Omental fat pad (tissue), 4 donors: Measurements from ENCODE around the gene LPP. TPM values are rescaled to one million over a fixed set of nuclear protein-coding genes. Genes with fewer than 3 reads are reported as not detected.

Experiments
- ATAC-seq: fragments of 150-250 bp; one replicate; pipeline ENCODE4 v1.9.1; 2016; ENCODE audit warnings: mild to moderate bottlenecking, moderate library complexity; ENCODE audit not compliant: low FRiP score
- DNase-seq: peaks from one replicate; pipeline ENCODE4 v3.0.0-alpha.2; 2019; ENCODE audit warnings: low spot score
- total RNA-seq, 4 donors: library from RNA; depleted of rRNA; stranded (reverse); fragments of >200 nt; gene quantifications; one replicate each; pipeline ENCODE4 v1.1.0, GENCODE V29; 2016
- TF ChIP-seq, protein P1 (sequence below), 3 donors: fragments of 450-650 bp; IDR thresholded peaks; one replicate each; pipeline ENCODE4 v1.5.1; 2016 to 2017; ENCODE audit warnings: antibody characterized with exemption in 3 of 3, mild to moderate bottlenecking in 3 of 3, moderate library complexity in 2 of 3

LPP gene
- total RNA-seq, 4 donors from 2014 or later = 113 to 302 (median 126) TPM

GRCh38 chr3:188253800-188254452 lies 100.0 kb downstream of the LPP start:
- TF ChIP-seq, protein P1, sequence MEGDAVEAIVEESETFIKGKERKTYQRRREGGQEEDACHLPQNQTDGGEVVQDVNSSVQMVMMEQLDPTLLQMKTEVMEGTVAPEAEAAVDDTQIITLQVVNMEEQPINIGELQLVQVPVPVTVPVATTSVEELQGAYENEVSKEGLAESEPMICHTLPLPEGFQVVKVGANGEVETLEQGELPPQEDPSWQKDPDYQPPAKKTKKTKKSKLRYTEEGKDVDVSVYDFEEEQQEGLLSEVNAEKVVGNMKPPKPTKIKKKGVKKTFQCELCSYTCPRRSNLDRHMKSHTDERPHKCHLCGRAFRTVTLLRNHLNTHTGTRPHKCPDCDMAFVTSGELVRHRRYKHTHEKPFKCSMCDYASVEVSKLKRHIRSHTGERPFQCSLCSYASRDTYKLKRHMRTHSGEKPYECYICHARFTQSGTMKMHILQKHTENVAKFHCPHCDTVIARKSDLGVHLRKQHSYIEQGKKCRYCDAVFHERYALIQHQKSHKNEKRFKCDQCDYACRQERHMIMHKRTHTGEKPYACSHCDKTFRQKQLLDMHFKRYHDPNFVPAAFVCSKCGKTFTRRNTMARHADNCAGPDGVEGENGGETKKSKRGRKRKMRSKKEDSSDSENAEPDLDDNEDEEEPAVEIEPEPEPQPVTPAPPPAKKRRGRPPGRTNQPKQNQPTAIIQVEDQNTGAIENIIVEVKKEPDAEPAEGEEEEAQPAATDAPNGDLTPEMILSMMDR (IDR thresholded peaks at IDR 0.05) = no peak
- ATAC-seq = no peak
- no peak for DNase-seq

DNA sequence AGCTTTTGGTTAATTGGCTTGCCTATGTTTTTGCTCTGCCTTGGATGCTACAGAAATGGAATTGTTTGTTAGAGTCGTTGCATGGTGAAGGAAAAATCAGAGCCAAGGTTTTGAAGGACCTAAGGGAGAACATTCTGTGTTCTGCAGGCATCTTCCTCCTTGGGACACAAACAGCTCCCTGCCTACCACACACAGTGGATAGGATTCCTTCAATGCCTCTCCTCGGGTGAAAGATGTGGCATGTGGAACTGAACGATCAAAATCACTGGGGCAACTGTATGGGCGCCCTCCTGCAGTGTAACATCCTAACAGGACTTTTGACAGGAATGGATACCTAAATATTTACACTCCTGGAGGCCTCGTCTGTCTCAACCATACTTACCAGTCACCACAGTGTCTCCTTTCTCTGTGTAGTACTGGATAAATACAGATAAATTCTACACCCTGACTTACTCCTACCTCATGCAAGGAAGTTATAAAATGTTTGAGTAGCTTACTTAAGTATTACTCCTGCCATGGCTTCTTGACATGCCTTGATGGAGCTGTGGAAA lies 100.6 kb downstream of the LPP start:
- no peak for DNase-seq

GRCh38 chr3:188255190-188255589 lies 101.2 kb downstream of the LPP start:
- ATAC-seq = no peak
- no peak for DNase-seq
- TF ChIP-seq, protein P1 (IDR thresholded peaks at IDR 0.05) = no peak

More for the DNA sequence above, 100.6 kb downstream of the LPP start:
- TF ChIP-seq, protein P1 (IDR thresholded peaks at IDR 0.05) = no peak
- no peak for ATAC-seq

DNA sequence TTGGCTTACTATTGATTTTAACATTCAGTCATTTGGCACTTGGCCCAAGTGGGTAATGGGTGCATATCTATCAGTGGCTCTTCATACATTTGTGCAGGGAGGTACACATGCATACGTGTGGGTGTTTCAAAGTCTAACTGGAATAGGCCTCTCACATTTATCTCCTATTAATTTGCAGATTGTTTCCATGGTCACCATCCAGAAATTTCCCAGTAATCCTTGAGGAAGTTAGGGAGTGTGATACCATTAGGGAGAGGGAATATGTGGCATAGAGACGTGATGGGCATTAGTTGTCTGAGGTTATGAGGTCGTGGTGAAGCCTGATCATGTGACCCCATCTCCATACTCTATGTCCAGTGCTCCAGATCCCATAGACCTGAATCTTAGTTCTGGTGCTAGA lies 102.8 kb downstream of the LPP start:
- no peak for DNase-seq
- TF ChIP-seq, protein P1 (IDR thresholded peaks at IDR 0.05) = no peak
- no peak for ATAC-seq

DNA sequence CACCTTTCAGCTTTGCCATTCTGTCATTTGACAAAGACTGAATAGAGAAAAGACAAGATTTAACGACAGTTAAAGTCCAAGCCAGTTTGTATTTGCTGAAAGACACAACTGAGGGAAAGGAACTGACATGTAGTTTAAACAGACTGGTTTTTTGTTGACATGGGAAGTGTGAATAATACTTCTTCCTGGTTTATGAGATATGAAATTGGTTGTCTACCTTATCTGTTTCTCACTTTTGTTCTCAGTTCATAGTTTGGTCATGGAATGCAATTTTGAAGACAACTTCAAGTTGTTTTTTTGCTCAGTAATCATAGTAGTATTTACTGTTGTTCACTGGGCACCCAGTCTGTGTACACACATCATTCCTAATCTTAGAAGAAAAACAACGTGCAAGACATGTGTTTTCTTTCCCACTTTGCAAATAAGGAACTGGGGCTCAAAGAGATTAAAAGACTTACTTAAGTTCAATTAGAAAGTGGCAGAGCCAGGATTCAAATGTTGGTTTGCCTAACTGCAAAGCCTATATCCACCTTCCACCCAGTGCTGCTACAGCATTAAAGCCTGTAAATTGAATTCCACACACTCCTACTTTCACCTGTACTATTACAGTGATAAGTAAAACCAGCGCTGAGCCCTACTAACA lies 103.5 kb downstream of the LPP start:
- ATAC-seq = no peak
- TF ChIP-seq, protein P1 (IDR thresholded peaks at IDR 0.05) = no peak
- no peak for DNase-seq

- no peak for ATAC-seq
- TF ChIP-seq, protein P1 (IDR thresholded peaks at IDR 0.05) = no peak
Measured at GRCh38 chr3:188259191-188259590, 105.2 kb downstream of the LPP start.

DNA sequence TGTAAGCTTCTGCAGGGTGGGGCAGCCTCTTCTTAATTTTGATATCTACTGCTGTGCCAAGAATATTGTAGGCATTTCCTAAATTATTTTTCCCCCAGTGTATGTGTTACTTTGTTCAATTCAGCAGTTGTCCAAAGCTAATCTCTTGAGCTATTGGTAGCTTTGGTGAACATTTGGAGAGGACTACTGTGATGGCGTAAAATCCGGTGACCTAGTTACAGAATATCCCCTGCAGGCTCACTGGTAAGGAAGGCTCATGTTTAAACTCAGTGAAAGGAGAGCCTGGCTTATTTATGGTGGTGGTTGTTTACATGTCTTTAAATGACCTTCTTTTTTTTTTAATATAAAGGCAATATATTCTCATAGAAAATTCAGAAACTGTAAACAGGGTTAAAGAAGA lies 105.6 kb downstream of the LPP start:
- ATAC-seq = no peak
- no peak for DNase-seq
- TF ChIP-seq, protein P1 (IDR thresholded peaks at IDR 0.05) = no peak

More at GRCh38 chr3:188259191-188259590, 105.2 kb downstream of the LPP start:
- DNase-seq = no peak
